ENCODE results near the gene CPNE9. TPM values are rescaled to one million over a fixed set of nuclear protein-coding genes. Genes with fewer than 3 reads are reported as not detected.

The CPNE9 gene
- total and polyA plus RNA-seq, 12 donors = 0.46 TPM; not detected in 11

DNA sequence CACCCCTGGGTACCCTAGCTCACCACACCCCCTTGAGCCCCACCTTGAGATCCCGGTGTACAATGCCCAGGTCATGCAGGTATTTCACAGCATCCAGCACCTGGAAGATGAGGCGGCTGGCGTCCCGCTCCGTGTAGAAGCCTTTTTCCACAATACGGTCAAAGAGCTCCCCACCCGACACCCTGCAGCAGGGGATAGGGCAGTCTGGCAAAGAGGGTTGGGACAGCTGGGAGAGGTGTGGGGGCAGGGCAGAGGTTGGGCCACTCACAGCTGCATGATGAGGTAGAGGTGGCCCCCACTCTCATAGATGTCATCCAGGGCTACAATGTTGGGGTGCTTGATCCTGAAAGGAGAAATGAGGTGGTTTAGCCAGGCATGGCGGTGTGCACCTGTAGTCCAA is 59.2 kb downstream of the CPNE9 start:
- no peaks in the 10 kb centered on the region for H3K27me3 ChIP-seq
- DNase-seq (no peak), ATAC-seq (no peak)
- peaks cover 0 to 16% (median 13%) of the 10 kb centered on the region in 9 donors for H3K4me1 ChIP-seq
- peaks cover 0 to 78% (median 13%) of the 10 kb centered on the region in 9 donors for H3K36me3 ChIP-seq
- H3K4me3 ChIP-seq = no peak overlapping the region
- intact Hi-C loops (cut with DNase I) = no loop called here
- H3K27ac ChIP-seq = no peak overlapping the region
- TF ChIP-seq, protein P1, sequence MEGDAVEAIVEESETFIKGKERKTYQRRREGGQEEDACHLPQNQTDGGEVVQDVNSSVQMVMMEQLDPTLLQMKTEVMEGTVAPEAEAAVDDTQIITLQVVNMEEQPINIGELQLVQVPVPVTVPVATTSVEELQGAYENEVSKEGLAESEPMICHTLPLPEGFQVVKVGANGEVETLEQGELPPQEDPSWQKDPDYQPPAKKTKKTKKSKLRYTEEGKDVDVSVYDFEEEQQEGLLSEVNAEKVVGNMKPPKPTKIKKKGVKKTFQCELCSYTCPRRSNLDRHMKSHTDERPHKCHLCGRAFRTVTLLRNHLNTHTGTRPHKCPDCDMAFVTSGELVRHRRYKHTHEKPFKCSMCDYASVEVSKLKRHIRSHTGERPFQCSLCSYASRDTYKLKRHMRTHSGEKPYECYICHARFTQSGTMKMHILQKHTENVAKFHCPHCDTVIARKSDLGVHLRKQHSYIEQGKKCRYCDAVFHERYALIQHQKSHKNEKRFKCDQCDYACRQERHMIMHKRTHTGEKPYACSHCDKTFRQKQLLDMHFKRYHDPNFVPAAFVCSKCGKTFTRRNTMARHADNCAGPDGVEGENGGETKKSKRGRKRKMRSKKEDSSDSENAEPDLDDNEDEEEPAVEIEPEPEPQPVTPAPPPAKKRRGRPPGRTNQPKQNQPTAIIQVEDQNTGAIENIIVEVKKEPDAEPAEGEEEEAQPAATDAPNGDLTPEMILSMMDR (IDR thresholded peaks at IDR 0.05) = no peak
- H3K9me3 ChIP-seq = no peaks in the 10 kb centered on the region
- 92 to 96% methylated on average over 8 of the region's 8 CpGs for WGBS, 2 donors

DNA sequence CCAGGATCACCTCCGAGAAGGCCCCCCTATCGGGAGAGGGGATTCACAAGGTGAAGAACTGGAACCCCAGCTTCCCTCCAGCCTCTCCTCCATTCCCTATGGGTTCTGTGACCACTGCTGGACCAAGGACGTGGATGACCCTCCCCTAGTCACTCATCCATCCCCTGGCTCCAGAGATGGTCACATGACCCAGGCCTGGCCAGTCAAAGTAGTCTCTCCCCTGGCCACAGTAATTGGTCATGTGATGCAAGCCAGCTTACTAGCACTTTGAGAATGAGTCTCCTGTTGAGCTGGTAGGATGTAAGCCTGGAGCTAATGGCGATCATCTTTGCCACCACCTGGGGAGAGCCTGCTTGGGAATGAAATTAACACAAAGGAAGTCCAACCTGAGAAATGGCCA is 62.2 kb downstream of the CPNE9 start:
- H3K9me3 ChIP-seq = no peaks in the 10 kb centered on the region
- no peaks in the 10 kb centered on the region for H3K27me3 ChIP-seq
- H3K4me3 ChIP-seq = no peak overlapping the region
- WGBS, 2 donors = 86 to 95% methylated on average over 4 of the region's 4 CpGs
- peaks cover 10 to 46% (median 40%) of the 10 kb centered on the region in 9 donors for H3K4me1 ChIP-seq
- H3K27ac ChIP-seq = peak overlapping the region in 1 of 10 donors; percentile 88
- intact Hi-C loops (cut with DNase I) = no loop called here
- H3K36me3 ChIP-seq = peaks cover 0 to 48% (median 5%) of the 10 kb centered on the region in 9 donors
- TF ChIP-seq, protein P1 (IDR thresholded peaks at IDR 0.05) = no peak
- ATAC-seq (no peak), DNase-seq (no peak)

DNA sequence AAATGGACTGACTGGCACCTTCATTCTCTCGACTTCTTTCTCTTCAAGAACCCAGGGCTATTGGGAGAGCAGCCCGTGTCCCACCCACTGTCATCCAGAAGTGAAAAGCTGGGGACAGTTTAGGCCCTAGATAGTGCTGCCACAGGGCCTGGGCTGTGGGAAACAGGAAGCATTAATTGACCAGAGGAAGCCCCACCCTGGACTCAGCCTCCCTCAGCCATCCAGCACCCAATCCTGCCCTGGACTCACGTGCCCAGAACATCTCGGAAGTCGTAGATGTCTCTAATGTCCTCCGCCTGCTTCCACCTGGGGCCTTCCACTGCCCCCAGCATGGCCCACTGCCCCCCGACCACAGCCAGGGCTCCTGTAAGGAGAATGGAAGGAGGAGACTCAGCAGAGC is 63.8 kb downstream of the CPNE9 start:
- Histone ChIP-seq H3K36me3 (peaks cover 0 to 34% (median 2%) of the 10 kb centered on the region in 9 donors), H3K27me3 (no peaks in the 10 kb centered on the region), H3K27ac (peak overlapping the region in 9 of 10 donors; percentile 13 to 91 (median 63)), H3K9me3 (no peaks in the 10 kb centered on the region), H3K4me3 (no peak overlapping the region), H3K4me1 (peaks cover 10 to 50% (median 42%) of the 10 kb centered on the region in 9 donors)
- intact Hi-C loops (cut with DNase I) = no loop called here
- ATAC-seq (peak in 5 of 8 donors; percentile 25 to 48 (median 33)), DNase-seq (peak in 1 of 2 donors; percentile 24)
- WGBS, 2 donors = 47 to 49% methylated on average over 7 of the region's 7 CpGs
- TF ChIP-seq, protein P1 (IDR thresholded peaks at IDR 0.05) = no peak

DNA sequence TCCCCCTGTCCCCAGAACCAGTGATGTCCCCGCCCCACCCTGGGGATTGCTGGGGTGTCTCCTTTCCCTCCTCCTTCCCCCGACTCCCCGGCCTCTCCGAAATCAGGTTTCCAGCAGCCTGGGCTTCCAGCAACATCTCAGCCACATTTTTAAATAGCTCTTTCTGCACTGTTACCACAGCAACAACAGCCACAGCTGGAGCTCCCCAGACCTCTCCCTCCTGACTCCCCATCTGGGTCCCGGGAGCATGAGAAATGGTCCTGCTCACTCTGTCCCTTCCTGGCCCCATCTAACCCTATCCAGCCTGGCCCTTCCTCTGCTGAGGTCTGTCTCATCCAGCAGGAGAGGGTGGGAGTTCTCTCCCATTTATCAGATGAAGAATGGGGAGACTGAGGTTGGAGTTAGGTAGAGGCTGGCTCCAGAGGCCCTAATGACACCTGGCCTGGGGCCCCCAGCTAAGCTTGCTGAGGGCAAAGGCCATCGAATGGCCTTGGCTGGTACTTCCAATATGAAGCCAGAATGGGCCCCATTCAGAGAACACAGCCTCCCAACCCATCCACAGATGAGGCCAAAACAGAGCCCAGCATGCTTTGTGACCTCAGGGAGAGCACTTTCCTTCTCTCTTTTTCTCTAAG is 64.6 kb downstream of the CPNE9 start:
- 72 to 74% methylated on average over 6 of the region's 6 CpGs for WGBS, 2 donors
- DNase-seq (no peak), ATAC-seq (no peak)
- Histone ChIP-seq H3K27me3 (no peaks in the 10 kb centered on the region), H3K4me3 (peak overlapping the region in 6 of 10 donors; percentile 73 to 91 (median 80)), H3K9me3 (no peaks in the 10 kb centered on the region), H3K4me1 (peaks cover 10 to 50% (median 42%) of the 10 kb centered on the region in 9 donors), H3K27ac (peak overlapping the region in 7 of 10 donors; percentile 20 to 91 (median 59)), H3K36me3 (peaks cover 0 to 26% (median 0%) of the 10 kb centered on the region in 9 donors)
- TF ChIP-seq, protein P1 (IDR thresholded peaks at IDR 0.05) = no peak
- intact Hi-C loops (cut with DNase I) = no loop called here

Measured in heart right ventricle (tissue), 16 donors.